HK-2 (cell line): Measurements from ENCODE around the gene UBB.

Experiments used
- DNase-seq: peaks from one replicate; pipeline ENCODE4 v3.0.0-alpha.2; 2018; ENCODE audit not compliant: unreplicated experiment

UBB gene

GRCh38 chr17:16417896-16418684, 37.2 kb downstream of the UBB start:
- DNase-seq: peak; percentile 76

- DNase-seq: no peak
These were observed 37.8 kb downstream of the UBB start for GRCh38 chr17:16418685-16419068.

- DNase-seq: peak; percentile 73
These were observed 38.4 kb downstream of the UBB start for GRCh38 chr17:16419074-16419928.

GRCh38 chr17:16419929-16420271, 39.0 kb downstream of the UBB start:
- DNase-seq: peak; percentile 79

- DNase-seq: no peak
These were observed 41.5 kb downstream of the UBB start for GRCh38 chr17:16422416-16422815.

GRCh38 chr17:16423226-16423872, 42.5 kb downstream of the UBB start:
- DNase-seq: no peak

GRCh38 chr17:16425202-16425601, 44.3 kb downstream of the UBB start:
- no peak for DNase-seq

- DNase-seq: no peak
These were observed 45.1 kb downstream of the UBB start for GRCh38 chr17:16425698-16426659.

- DNase-seq: no peak
These were observed 46.1 kb downstream of the UBB start for GRCh38 chr17:16427020-16427419.

GRCh38 chr17:16428098-16428882, 47.4 kb downstream of the UBB start:
- DNase-seq: no peak

- DNase-seq: no peak
These were observed 48.2 kb downstream of the UBB start for GRCh38 chr17:16429083-16429482.

GRCh38 chr17:16430650-16431049, 49.8 kb downstream of the UBB start:
- DNase-seq: no peak

- no peak for DNase-seq
These were observed 51.1 kb downstream of the UBB start for GRCh38 chr17:16432017-16432416.
